MCF 10A (cell line): ENCODE measurements around the gene LMCD1. TPM values are rescaled to one million over a fixed set of nuclear protein-coding genes. Genes with fewer than 3 reads are reported as not detected.
A peak's percentile ranks its signal among the peaks of the same experiment; 100 is the strongest.

Experiments
- BruUV-seq: library from RNA; stranded (reverse); fragments of 400-500 nt; replicated peaks from 2 replicates; lab custom pipeline; 2021; lab: Mats Ljungman, UMichigan
- CTCF ChIA-PET: fragments of 300-600 bp; sonication (Branson Sonifier 250); formaldehyde crosslinking; extraction: SDS; loops from one replicate; lab custom pipeline; 2021; ENCODE audit warnings: antibody characterized with exemption, inconsistent platforms; lab: Yijun Ruan, JAX
- POLR2A ChIA-PET: fragments of 300-600, 350-650 bp; sonication (Branson Sonifier 250); formaldehyde crosslinking; extraction: SDS; loops from one replicate; lab custom pipeline; 2020; ENCODE audit warnings: antibody characterized with exemption, inconsistent platforms; lab: Yijun Ruan, JAX
- DNase-seq: peaks from one replicate; pipeline ENCODE4 v3.0.0-alpha.2; 2018; ENCODE audit not compliant: unreplicated experiment
- H3K27ac Mint-ChIP-seq: one replicate; pipeline ENCODE4 v1.8.0; 2022; ENCODE audit warnings: mild to moderate bottlenecking, low read depth, mixed read lengths; ENCODE audit not compliant: unreplicated experiment
- H3K27me3 Mint-ChIP-seq: one replicate; pipeline ENCODE4 v1.8.0; 2022; ENCODE audit warnings: mixed read lengths; ENCODE audit not compliant: insufficient read depth, unreplicated experiment
- H3K36me3 Mint-ChIP-seq: one replicate; pipeline ENCODE4 v1.8.0; 2022; ENCODE audit warnings: mild to moderate bottlenecking, moderate library complexity, mixed read lengths; ENCODE audit not compliant: insufficient read depth, unreplicated experiment
- H3K4me1 Mint-ChIP-seq: one replicate; pipeline ENCODE4 v1.8.0; 2022; ENCODE audit warnings: mixed read lengths; ENCODE audit not compliant: insufficient read depth, unreplicated experiment
- H3K4me3 Mint-ChIP-seq: one replicate; pipeline ENCODE4 v1.8.0; 2022; ENCODE audit warnings: mild to moderate bottlenecking, moderate library complexity, mixed read lengths; ENCODE audit not compliant: unreplicated experiment
- H3K9me3 Mint-ChIP-seq: one replicate; pipeline ENCODE4 v1.8.0; 2022; ENCODE audit warnings: mixed read lengths; ENCODE audit not compliant: unreplicated experiment
- intact Hi-C: fragments of 100-400 bp; cut with micrococcal nuclease; formaldehyde crosslinking; loops from 2 replicates; pipeline ENCODE4 v1.14.1; 2022
- total RNA-seq: library from RNA; stranded (reverse); gene quantifications from 2 replicates; pipeline ENCODE4 v1.2.3, GENCODE V29; 2022
- TF ChIP-seq, protein P1 (sequence below): fragments of 200-600 bp; IDR thresholded peaks from one replicate; pipeline ENCODE4 v1.8.0; 2022; ENCODE audit warnings: antibody characterized with exemption, mild to moderate bottlenecking; ENCODE audit not compliant: unreplicated experiment

Gene LMCD1
- total RNA-seq, 1 experiment from 2014 or later: 0.63 TPM

DNA sequence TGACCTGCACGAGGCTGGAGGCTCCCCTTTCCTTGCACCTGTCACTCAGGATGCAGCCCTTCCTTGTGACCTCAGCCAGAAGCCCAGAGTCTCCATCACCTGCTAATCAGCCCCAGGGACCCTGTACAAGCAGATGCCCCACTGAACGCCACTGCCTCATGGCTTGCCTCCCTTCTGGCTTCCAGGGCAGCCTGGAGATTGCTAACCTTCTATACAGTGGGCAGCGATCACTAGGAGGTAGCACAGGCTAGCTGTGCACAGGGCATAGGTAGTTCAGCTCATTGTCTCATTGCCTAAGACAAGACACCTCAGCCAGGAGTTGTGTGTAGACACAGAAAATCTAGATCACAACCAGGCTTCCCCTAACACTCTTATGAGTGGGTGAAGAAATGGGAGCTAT is 93.6 kb downstream of the LMCD1 start:
- peaks cover 10% of the 10 kb centered on the region for H3K4me1 Mint-ChIP-seq
- no peak for DNase-seq
- intact Hi-C loops: no loop called here
- H3K4me3 Mint-ChIP-seq: no peak overlapping the region
- peak overlapping the region; percentile 40 for H3K27ac Mint-ChIP-seq
- ChIA-PET POLR2A (no interaction called here), CTCF (interaction anchor here (0.5 to 3.0 kb wide), 3 partner anchors 26 to 169 kb away, joined by 3 to 13 read pairs (median 4); no protein-coding TSS in a partner anchor)
- H3K9me3 Mint-ChIP-seq: no peaks in the 10 kb centered on the region
- TF ChIP-seq, protein P1, sequence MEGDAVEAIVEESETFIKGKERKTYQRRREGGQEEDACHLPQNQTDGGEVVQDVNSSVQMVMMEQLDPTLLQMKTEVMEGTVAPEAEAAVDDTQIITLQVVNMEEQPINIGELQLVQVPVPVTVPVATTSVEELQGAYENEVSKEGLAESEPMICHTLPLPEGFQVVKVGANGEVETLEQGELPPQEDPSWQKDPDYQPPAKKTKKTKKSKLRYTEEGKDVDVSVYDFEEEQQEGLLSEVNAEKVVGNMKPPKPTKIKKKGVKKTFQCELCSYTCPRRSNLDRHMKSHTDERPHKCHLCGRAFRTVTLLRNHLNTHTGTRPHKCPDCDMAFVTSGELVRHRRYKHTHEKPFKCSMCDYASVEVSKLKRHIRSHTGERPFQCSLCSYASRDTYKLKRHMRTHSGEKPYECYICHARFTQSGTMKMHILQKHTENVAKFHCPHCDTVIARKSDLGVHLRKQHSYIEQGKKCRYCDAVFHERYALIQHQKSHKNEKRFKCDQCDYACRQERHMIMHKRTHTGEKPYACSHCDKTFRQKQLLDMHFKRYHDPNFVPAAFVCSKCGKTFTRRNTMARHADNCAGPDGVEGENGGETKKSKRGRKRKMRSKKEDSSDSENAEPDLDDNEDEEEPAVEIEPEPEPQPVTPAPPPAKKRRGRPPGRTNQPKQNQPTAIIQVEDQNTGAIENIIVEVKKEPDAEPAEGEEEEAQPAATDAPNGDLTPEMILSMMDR: no peak
- BruUV-seq: no TSS peak
- no peaks in the 10 kb centered on the region for H3K27me3 Mint-ChIP-seq
- H3K36me3 Mint-ChIP-seq: no peaks in the 10 kb centered on the region

DNA sequence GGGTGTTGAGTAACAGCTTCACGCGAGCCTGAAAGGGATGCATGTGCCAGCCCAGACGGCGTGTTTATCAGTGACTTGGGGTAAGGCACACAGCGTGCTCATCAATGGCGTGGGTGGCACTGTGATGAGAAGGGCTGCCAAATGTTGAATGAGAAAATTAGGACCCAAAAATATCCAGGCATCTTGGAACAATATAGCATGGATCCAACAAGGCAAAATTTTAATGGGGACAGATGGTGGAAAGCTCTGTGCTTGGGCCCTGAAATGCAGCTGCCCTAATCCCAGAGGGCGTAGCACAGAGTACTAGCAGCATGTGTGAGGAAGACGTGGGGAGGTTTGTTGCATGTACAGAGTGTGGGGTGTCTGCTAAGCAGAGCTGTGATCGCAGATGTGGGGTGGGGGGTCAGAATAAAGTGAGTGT is 94.1 kb downstream of the LMCD1 start:
- BruUV-seq: no TSS peak
- no peak overlapping the region for H3K4me3 Mint-ChIP-seq
- H3K27ac Mint-ChIP-seq: no peak overlapping the region
- peaks cover 9% of the 10 kb centered on the region for H3K4me1 Mint-ChIP-seq
- no peak for DNase-seq
- intact Hi-C loops: no loop called here
- CTCF ChIA-PET: interaction anchor here (0.7 to 3.0 kb wide), 3 partner anchors 146 to 170 kb away, joined by 3 to 13 read pairs (median 3); no protein-coding TSS in a partner anchor
- TF ChIP-seq, protein P1: no peak
- no peaks in the 10 kb centered on the region for H3K36me3 Mint-ChIP-seq
- H3K9me3 Mint-ChIP-seq: no peaks in the 10 kb centered on the region
- H3K27me3 Mint-ChIP-seq: no peaks in the 10 kb centered on the region
- POLR2A ChIA-PET: no interaction called here

DNA sequence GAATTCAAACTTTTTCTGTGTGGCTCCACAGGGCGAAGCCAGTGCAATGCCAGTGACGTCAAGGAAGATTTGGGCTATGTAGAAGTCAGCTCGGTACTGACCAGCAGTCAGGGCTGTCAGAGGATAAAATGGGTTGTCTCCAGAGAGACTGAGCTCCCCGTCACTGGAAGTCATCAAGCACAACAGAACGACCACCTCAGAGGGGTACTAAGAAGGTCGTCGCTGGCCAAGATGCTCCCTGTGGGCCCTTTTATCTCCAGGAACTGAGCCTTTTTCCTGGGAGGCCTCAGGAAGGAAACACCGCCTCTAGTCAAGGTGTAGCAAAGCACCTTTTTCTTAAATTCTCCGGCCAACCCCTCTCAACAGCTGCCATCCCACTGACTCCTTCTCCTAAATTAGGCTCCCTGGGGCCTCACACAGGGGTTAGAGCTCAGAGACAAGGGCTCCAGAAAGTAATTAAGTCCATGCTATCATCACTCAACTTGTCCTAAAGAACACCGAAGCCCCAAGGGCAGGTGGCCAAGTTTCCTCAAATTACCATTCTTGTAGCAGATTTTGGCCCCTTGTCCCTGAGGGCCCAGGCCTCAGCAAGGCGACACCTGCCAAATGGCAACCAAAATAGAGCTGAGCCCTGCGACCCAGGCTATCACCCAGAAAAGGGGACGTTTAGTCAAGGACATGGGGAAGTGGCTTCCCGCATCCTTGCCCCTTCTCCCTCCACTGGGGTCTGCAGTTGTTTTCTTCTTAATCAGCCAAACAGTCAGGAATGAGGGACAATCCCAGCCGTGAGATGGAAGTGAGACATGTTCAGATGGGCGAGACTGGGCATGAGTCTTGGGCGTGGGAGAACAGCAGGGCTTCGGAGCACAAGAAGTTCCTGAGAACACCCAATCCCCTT is 94.9 kb downstream of the LMCD1 start:
- peaks cover 9% of the 10 kb centered on the region for H3K4me1 Mint-ChIP-seq
- H3K9me3 Mint-ChIP-seq: no peaks in the 10 kb centered on the region
- ChIA-PET CTCF (interaction anchor here (0.5 to 3.0 kb wide), 3 partner anchors 147 to 179 kb away, joined by 3 to 13 read pairs (median 3); no protein-coding TSS in a partner anchor), POLR2A (interaction anchor here (0.7 kb wide), 1 partner anchor 271 kb away, joined by 3 read pairs; no protein-coding TSS in a partner anchor)
- TF ChIP-seq, protein P1: no peak
- no TSS peak for BruUV-seq
- H3K36me3 Mint-ChIP-seq: no peaks in the 10 kb centered on the region
- peak; percentile 39 for DNase-seq
- H3K27me3 Mint-ChIP-seq: no peaks in the 10 kb centered on the region
- intact Hi-C loops: no loop called here
- no peak overlapping the region for H3K4me3 Mint-ChIP-seq
- no peak overlapping the region for H3K27ac Mint-ChIP-seq

DNA sequence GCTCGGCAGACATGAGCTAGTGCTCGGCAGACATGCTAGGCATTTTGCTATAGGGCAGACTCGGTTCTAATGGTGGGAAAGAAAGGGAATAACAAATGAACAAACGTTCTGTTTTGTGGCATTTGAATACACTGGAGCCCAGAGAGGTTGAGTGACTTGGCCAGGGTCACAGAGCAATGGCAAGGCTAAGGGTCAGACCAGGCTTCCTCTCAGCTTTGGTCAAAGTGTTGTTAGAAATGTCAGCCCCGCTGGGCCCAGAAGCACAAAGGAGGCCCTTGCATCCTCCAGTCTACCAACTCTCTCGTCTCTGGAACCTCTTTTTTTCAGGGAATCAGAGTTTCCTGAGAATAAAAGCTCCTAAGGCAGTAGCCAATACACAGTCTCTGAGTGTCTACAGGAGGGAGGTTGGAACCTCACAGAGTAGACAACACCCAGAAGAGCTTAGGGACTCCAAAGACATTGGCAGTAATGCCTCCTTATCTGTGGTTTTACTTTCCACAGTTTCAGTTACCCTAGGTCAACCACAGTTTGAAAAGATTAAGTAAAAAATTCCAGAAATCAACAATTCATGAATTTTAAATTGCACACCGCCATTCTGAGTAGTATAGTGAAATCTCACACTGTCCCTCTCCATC is 95.7 kb downstream of the LMCD1 start:
- no peak for DNase-seq
- no peak overlapping the region for H3K4me3 Mint-ChIP-seq
- TF ChIP-seq, protein P1: no peak
- H3K36me3 Mint-ChIP-seq: no peaks in the 10 kb centered on the region
- POLR2A ChIA-PET: no interaction called here
- H3K4me1 Mint-ChIP-seq: peaks cover 9% of the 10 kb centered on the region
- no TSS peak for BruUV-seq
- no peak overlapping the region for H3K27ac Mint-ChIP-seq
- CTCF ChIA-PET: interaction anchor here (0.5 to 3.0 kb wide), 4 partner anchors 25 to 180 kb away, joined by 3 to 13 read pairs (median 3); no protein-coding TSS in a partner anchor
- no peaks in the 10 kb centered on the region for H3K27me3 Mint-ChIP-seq
- no peaks in the 10 kb centered on the region for H3K9me3 Mint-ChIP-seq
- intact Hi-C loops: no loop called here
